ENCODE results near the gene KIF16B.
"Not testable (repeated sequence)": the region's sequence is repeated elsewhere in the genome, so short reads cannot be mapped to it uniquely, and the experiment has no call there.

The KIF16B gene

GRCh38 chr20:16601047-16601446, 27.8 kb upstream of the KIF16B start:
- no peaks in the 10 kb centered on the region for H3K36me3 Mint-ChIP-seq
- no peaks in the 10 kb centered on the region for H3K9me3 Mint-ChIP-seq
- H3K4me3 Mint-ChIP-seq, result no peak overlapping the region
- peaks cover 4% of the 10 kb centered on the region for H3K4me1 Mint-ChIP-seq
- H3K27me3 Mint-ChIP-seq, result no peaks in the 10 kb centered on the region
- no peak overlapping the region for H3K27ac Mint-ChIP-seq

- Mint-ChIP-seq H3K27me3 (no peaks in the 10 kb centered on the region), H3K9me3 (no peaks in the 10 kb centered on the region), H3K27ac (no peak overlapping the region), H3K4me1 (peaks cover 4% of the 10 kb centered on the region), H3K36me3 (no peaks in the 10 kb centered on the region), H3K4me3 (no peak overlapping the region)
Observed at GRCh38 chr20:16599257-16599656, 26.0 kb upstream of the KIF16B start.

GRCh38 chr20:16596991-16597390, 23.7 kb upstream of the KIF16B start:
- H3K9me3 Mint-ChIP-seq, result no peaks in the 10 kb centered on the region
- no peaks in the 10 kb centered on the region for H3K36me3 Mint-ChIP-seq
- no peak overlapping the region for H3K27ac Mint-ChIP-seq
- peaks cover 5% of the 10 kb centered on the region for H3K27me3 Mint-ChIP-seq
- peaks cover 4% of the 10 kb centered on the region for H3K4me1 Mint-ChIP-seq
- H3K4me3 Mint-ChIP-seq, result no peak overlapping the region

- not testable (repeated sequence) for H3K9me3 Mint-ChIP-seq, H3K27ac Mint-ChIP-seq, H3K4me3 Mint-ChIP-seq, H3K27me3 Mint-ChIP-seq, H3K4me1 Mint-ChIP-seq, H3K36me3 Mint-ChIP-seq
Observed at GRCh38 chr20:16596404-16596803, 23.2 kb upstream of the KIF16B start.

- Mint-ChIP-seq H3K4me1 (peaks cover 4% of the 10 kb centered on the region), H3K4me3 (no peak overlapping the region), H3K27ac (no peak overlapping the region), H3K27me3 (peaks cover 8% of the 10 kb centered on the region), H3K9me3 (no peaks in the 10 kb centered on the region), H3K36me3 (no peaks in the 10 kb centered on the region)
Observed at GRCh38 chr20:16595376-16595775, 22.1 kb upstream of the KIF16B start.

- H3K4me3 Mint-ChIP-seq, result no peak overlapping the region
- no peaks in the 10 kb centered on the region for H3K9me3 Mint-ChIP-seq
- no peaks in the 10 kb centered on the region for H3K4me1 Mint-ChIP-seq
- H3K27ac Mint-ChIP-seq, result no peak overlapping the region
- H3K27me3 Mint-ChIP-seq, result peaks cover 14% of the 10 kb centered on the region
- no peaks in the 10 kb centered on the region for H3K36me3 Mint-ChIP-seq
Observed at GRCh38 chr20:16590041-16590633, 16.9 kb upstream of the KIF16B start.

GRCh38 chr20:16589623-16590022, 16.4 kb upstream of the KIF16B start:
- Mint-ChIP-seq H3K27ac (no peak overlapping the region), H3K9me3 (no peaks in the 10 kb centered on the region), H3K4me1 (no peaks in the 10 kb centered on the region), H3K4me3 (no peak overlapping the region), H3K27me3 (peaks cover 14% of the 10 kb centered on the region), H3K36me3 (no peaks in the 10 kb centered on the region)

GRCh38 chr20:16588241-16588640, 15.0 kb upstream of the KIF16B start:
- no peak overlapping the region for H3K27ac Mint-ChIP-seq
- no peaks in the 10 kb centered on the region for H3K9me3 Mint-ChIP-seq
- H3K4me3 Mint-ChIP-seq, result no peak overlapping the region
- H3K36me3 Mint-ChIP-seq, result no peaks in the 10 kb centered on the region
- H3K4me1 Mint-ChIP-seq, result no peaks in the 10 kb centered on the region
- H3K27me3 Mint-ChIP-seq, result peaks cover 14% of the 10 kb centered on the region

GRCh38 chr20:16587066-16587465, 13.8 kb upstream of the KIF16B start:
- no peaks in the 10 kb centered on the region for H3K4me1 Mint-ChIP-seq
- H3K9me3 Mint-ChIP-seq, result no peaks in the 10 kb centered on the region
- peaks cover 11% of the 10 kb centered on the region for H3K27me3 Mint-ChIP-seq
- no peaks in the 10 kb centered on the region for H3K36me3 Mint-ChIP-seq
- no peak overlapping the region for H3K4me3 Mint-ChIP-seq
- no peak overlapping the region for H3K27ac Mint-ChIP-seq

GRCh38 chr20:16583474-16583873, 10.2 kb upstream of the KIF16B start:
- Mint-ChIP-seq H3K36me3 (no peaks in the 10 kb centered on the region), H3K4me3 (no peak overlapping the region), H3K9me3 (no peaks in the 10 kb centered on the region), H3K4me1 (no peaks in the 10 kb centered on the region), H3K27ac (no peak overlapping the region), H3K27me3 (peaks cover 9% of the 10 kb centered on the region)

- H3K9me3 Mint-ChIP-seq, result no peaks in the 10 kb centered on the region
- H3K4me3 Mint-ChIP-seq, result no peak overlapping the region
- peaks cover 4% of the 10 kb centered on the region for H3K27me3 Mint-ChIP-seq
- H3K27ac Mint-ChIP-seq, result no peak overlapping the region
- H3K36me3 Mint-ChIP-seq, result no peaks in the 10 kb centered on the region
- no peaks in the 10 kb centered on the region for H3K4me1 Mint-ChIP-seq
Observed at GRCh38 chr20:16581241-16581640, 8.0 kb upstream of the KIF16B start.

- Mint-ChIP-seq H3K27ac (no peak overlapping the region), H3K27me3 (peaks cover 4% of the 10 kb centered on the region), H3K36me3 (no peaks in the 10 kb centered on the region), H3K4me3 (no peak overlapping the region), H3K4me1 (peaks cover 5% of the 10 kb centered on the region), H3K9me3 (no peaks in the 10 kb centered on the region)
Observed at GRCh38 chr20:16580620-16581019, 7.4 kb upstream of the KIF16B start.

GRCh38 chr20:16580147-16580546, 6.9 kb upstream of the KIF16B start:
- no peaks in the 10 kb centered on the region for H3K36me3 Mint-ChIP-seq
- H3K27ac Mint-ChIP-seq, result no peak overlapping the region
- H3K27me3 Mint-ChIP-seq, result peaks cover 4% of the 10 kb centered on the region
- no peaks in the 10 kb centered on the region for H3K9me3 Mint-ChIP-seq
- H3K4me3 Mint-ChIP-seq, result no peak overlapping the region
- H3K4me1 Mint-ChIP-seq, result peaks cover 10% of the 10 kb centered on the region

GRCh38 chr20:16576219-16576618, 3.0 kb upstream of the KIF16B start:
- Mint-ChIP-seq H3K4me1 (peaks cover 40% of the 10 kb centered on the region), H3K4me3 (peak overlapping the region; percentile 95), H3K9me3 (no peaks in the 10 kb centered on the region), H3K27me3 (peaks cover 1% of the 10 kb centered on the region), H3K27ac (no peak overlapping the region), H3K36me3 (peaks cover 1% of the 10 kb centered on the region)

GRCh38 chr20:16575390-16576140, 2.3 kb upstream of the KIF16B start:
- peaks cover 1% of the 10 kb centered on the region for H3K36me3 Mint-ChIP-seq
- H3K4me1 Mint-ChIP-seq, result peaks cover 47% of the 10 kb centered on the region
- peak overlapping the region; percentile 90 for H3K27ac Mint-ChIP-seq
- H3K9me3 Mint-ChIP-seq, result no peaks in the 10 kb centered on the region
- peak overlapping the region; percentile 95 for H3K4me3 Mint-ChIP-seq
- peaks cover 1% of the 10 kb centered on the region for H3K27me3 Mint-ChIP-seq

GRCh38 chr20:16574656-16575355, 1.6 kb upstream of the KIF16B start:
- H3K4me3 Mint-ChIP-seq, result peak overlapping the region; percentile 95
- H3K9me3 Mint-ChIP-seq, result no peaks in the 10 kb centered on the region
- peak overlapping the region; percentile 90 for H3K27ac Mint-ChIP-seq
- H3K4me1 Mint-ChIP-seq, result peaks cover 52% of the 10 kb centered on the region
- peaks cover 1% of the 10 kb centered on the region for H3K27me3 Mint-ChIP-seq
- H3K36me3 Mint-ChIP-seq, result peaks cover 1% of the 10 kb centered on the region

All from activated naive CD4-positive, alpha-beta T cell treated with anti-CD3 and anti-CD28 coated beads, Interleukin-2, amount 50 U/mL, for 24 hours (primary cell).